Measurements from ENCODE around the gene UMODL1.

DNA sequence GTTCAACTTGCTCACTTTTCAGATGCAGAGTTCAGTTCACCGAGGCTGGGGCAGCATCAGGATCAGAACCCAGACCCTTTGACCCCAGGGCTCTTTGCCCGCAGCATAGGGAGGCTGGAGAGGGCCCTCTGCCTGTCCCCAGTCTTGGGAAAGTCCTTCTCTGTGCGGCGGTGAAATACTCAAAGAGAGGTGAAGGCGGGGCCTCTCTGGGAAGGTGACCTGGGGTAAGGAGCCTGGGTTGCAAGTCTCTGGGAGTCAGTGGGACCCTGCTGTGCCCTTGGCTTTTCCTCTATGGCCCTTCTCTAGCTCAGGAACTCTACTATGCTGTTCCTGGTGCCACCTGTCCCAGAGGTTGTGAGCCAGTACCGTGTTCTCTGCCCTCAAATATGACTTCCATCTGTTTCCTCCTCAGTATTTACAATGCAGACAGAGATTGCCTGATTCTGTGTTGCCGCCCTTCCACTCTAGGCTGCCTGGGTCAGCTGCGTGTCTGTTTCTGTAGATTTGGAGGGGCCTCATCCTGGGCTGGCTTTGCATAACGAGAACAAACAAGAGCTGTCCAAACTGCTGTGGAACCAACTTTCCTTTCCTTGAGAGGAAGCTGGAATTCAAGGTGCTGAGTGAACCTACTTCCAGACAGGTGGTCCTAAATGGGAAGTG lies 42.2 kb upstream of the UMODL1 start:
- no peak for TF ChIP-seq EZH2 (IDR thresholded peaks at IDR 0.05; ENCODE audit: borderline replicate concordance)
- TF ChIP-seq, protein P1, sequence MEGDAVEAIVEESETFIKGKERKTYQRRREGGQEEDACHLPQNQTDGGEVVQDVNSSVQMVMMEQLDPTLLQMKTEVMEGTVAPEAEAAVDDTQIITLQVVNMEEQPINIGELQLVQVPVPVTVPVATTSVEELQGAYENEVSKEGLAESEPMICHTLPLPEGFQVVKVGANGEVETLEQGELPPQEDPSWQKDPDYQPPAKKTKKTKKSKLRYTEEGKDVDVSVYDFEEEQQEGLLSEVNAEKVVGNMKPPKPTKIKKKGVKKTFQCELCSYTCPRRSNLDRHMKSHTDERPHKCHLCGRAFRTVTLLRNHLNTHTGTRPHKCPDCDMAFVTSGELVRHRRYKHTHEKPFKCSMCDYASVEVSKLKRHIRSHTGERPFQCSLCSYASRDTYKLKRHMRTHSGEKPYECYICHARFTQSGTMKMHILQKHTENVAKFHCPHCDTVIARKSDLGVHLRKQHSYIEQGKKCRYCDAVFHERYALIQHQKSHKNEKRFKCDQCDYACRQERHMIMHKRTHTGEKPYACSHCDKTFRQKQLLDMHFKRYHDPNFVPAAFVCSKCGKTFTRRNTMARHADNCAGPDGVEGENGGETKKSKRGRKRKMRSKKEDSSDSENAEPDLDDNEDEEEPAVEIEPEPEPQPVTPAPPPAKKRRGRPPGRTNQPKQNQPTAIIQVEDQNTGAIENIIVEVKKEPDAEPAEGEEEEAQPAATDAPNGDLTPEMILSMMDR (IDR thresholded peaks at IDR 0.05; ENCODE audit: poor library complexity), result no peak
